Body of pancreas (tissue), 4 donors: ENCODE results near the gene DNASE1L3.

Experiments
- POLR2A ChIP-seq, 3 donors: fragments of 450-650 bp; IDR thresholded peaks; one replicate each; pipeline ENCODE4 v1.6.1; 2016; ENCODE audit warnings: antibody characterized with exemption in 3 of 3, mild to moderate bottlenecking in 2 of 3
- TF ChIP-seq, protein P1 (sequence below), 7 experiments: fragments of 450-650 bp in 4 of 7; fragments of 200-600 bp in 3 of 7; sonication (generic) in 3 of 7; IDR thresholded peaks; one replicate each; pipeline ENCODE4 v1.5.1; 2016 to 2019; ENCODE audit warnings: antibody characterized with exemption in 7 of 7

DNA sequence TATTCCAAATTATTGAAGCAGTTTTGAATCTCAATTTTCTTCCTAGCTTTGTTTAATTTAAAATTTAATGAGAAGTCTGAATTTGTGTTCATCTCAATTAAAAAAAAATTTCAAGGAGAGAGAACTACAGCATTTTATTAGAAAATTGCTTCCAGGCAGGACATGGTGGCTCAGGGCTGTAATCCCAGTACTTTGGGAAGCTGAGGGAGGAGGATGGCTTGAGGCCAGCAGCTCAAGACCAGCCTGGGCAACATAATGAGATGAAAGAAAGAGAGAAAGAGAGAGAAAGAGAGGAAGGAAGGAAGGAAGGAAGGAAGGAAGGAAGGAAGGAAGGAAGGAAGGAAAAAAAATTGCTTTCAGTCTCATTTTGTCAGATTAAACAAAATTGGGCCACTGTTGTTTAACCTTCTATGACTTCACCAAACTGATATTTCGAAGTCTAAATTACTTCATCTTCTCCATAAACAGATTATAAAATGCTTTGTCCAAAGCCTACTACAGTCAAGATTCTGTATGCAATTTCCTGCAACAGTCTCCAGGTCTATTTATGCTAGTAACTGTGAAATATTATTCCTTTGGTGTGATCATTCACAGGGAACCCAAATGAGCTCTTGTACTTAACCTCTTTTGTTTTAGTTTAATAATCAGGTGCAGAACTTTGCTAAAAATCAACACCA, 20.2 kb upstream of the DNASE1L3 start:
- TF ChIP-seq, protein P1, sequence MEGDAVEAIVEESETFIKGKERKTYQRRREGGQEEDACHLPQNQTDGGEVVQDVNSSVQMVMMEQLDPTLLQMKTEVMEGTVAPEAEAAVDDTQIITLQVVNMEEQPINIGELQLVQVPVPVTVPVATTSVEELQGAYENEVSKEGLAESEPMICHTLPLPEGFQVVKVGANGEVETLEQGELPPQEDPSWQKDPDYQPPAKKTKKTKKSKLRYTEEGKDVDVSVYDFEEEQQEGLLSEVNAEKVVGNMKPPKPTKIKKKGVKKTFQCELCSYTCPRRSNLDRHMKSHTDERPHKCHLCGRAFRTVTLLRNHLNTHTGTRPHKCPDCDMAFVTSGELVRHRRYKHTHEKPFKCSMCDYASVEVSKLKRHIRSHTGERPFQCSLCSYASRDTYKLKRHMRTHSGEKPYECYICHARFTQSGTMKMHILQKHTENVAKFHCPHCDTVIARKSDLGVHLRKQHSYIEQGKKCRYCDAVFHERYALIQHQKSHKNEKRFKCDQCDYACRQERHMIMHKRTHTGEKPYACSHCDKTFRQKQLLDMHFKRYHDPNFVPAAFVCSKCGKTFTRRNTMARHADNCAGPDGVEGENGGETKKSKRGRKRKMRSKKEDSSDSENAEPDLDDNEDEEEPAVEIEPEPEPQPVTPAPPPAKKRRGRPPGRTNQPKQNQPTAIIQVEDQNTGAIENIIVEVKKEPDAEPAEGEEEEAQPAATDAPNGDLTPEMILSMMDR (IDR thresholded peaks at IDR 0.05), result no peak
- TF ChIP-seq POLR2A (IDR thresholded peaks at IDR 0.05), result no peak
